Chondrocyte (in vitro differentiated cells): ENCODE measurements around the gene ELF4. TPM values are rescaled to one million over a fixed set of nuclear protein-coding genes. Genes with fewer than 3 reads are reported as not detected.

Experiments
- DNase-seq: peaks from one replicate; pipeline ENCODE4 v3.0.0; 2021; ENCODE audit warnings: mixed read lengths, low spot score
- H3K27ac Mint-ChIP-seq: one replicate; pipeline ENCODE4 v1.8.0; 2021; ENCODE audit warnings: mild to moderate bottlenecking, moderate library complexity, mixed read lengths; ENCODE audit not compliant: unreplicated experiment
- H3K27me3 Mint-ChIP-seq: 2 replicates; pipeline ENCODE4 v1.8.0; 2021; ENCODE audit warnings: low read depth, mixed read lengths
- H3K36me3 Mint-ChIP-seq: 2 replicates; pipeline ENCODE4 v1.8.0; 2021; ENCODE audit warnings: low read depth, mixed read lengths
- H3K4me1 Mint-ChIP-seq: 2 replicates; pipeline ENCODE4 v1.8.0; 2021; ENCODE audit warnings: low read depth, mild to moderate bottlenecking, mixed read lengths
- H3K4me3 Mint-ChIP-seq: one replicate; pipeline ENCODE4 v1.8.0; 2021; ENCODE audit warnings: mild to moderate bottlenecking, moderate library complexity, mixed read lengths; ENCODE audit not compliant: unreplicated experiment
- H3K9me3 Mint-ChIP-seq: 2 replicates; pipeline ENCODE4 v1.8.0; 2021; ENCODE audit warnings: low read depth, mixed read lengths
- CTCF ChIP-seq: fragments of 200-600 bp; sonication (generic); IDR thresholded peaks from 2 replicates; pipeline ENCODE4 v1.5.0; 2021; ENCODE audit warnings: antibody characterized with exemption, mild to moderate bottlenecking, moderate library complexity
- total RNA-seq: library from RNA; stranded (reverse); gene quantifications from 3 replicates; pipeline ENCODE4 v1.2.1, GENCODE V29; 2021

The ELF4 gene
- total RNA-seq, 1 donor from 2014 or later, result 25.7 TPM

DNA sequence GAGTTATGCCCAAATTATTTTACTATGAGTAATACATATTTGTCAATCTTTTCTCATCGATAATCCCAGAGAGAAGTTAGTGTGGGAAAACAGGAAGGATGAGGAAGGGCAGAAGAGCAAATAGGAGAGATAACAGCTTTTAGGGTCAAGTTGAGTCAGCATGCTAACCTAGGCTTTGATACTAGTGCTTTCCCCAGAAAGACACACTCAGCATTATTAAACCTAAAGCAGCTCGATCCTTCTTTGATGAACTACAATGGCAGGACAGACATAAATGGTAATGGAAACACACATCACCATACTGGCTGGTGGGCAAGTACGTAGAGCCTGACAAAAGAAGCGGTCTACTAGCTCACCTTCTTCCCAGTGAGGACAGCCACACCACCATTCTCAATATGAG lies 34.8 kb upstream of the ELF4 start:
- Mint-ChIP-seq H3K9me3 (peaks cover 6% of the 10 kb centered on the region), H3K4me3 (no peak overlapping the region), H3K27me3 (no peaks in the 10 kb centered on the region), H3K4me1 (peaks cover 5% of the 10 kb centered on the region), H3K36me3 (peaks cover 9% of the 10 kb centered on the region), H3K27ac (no peak overlapping the region)
- TF ChIP-seq CTCF, result no peak
- DNase-seq, result no peak

- no peaks in the 10 kb centered on the region for H3K4me1 Mint-ChIP-seq
- no peak for DNase-seq
Measured at GRCh38 chrX:130144509-130144908, 34.2 kb upstream of the ELF4 start.

DNA sequence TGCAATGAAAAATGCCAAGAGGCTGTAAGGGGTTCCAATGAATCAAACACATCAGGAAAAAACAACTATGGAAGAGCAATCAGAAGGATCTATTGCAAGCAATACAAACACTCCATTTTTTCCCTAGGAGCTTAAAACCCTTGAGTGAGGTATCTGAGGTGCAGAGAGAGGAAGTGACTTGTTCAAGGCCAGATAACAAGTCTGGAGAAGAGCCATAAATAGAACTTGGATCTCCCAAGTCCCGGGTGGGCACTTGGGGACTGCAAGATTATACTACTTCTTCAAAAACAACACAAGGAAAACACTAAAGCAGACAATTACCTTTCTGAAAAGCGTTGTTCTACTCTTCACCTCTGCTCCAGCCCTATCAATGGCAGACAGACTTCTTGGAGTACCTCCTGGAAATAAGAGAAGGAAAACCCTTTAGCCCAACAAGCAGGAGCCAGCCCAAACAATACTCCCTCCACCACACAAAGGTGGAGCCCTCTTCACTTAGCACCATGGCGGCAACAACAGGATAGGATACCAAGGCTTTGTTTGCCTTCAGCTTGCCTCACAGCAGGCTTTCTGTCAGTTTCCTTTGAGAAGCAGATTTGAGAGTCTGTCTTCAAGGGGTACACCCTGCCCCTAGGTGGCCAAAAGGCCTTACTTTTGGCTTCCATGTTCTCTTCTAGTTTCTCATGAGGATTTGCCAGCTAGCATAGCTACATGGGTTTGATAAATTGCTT lies 29.3 kb upstream of the ELF4 start:
- H3K27me3 Mint-ChIP-seq, result no peaks in the 10 kb centered on the region
- H3K36me3 Mint-ChIP-seq, result peaks cover 13% of the 10 kb centered on the region
- peaks cover 3% of the 10 kb centered on the region for H3K9me3 Mint-ChIP-seq
- no peaks in the 10 kb centered on the region for H3K4me1 Mint-ChIP-seq
- H3K27ac Mint-ChIP-seq, result no peak overlapping the region
- no peak for DNase-seq
- TF ChIP-seq CTCF, result no peak
- H3K4me3 Mint-ChIP-seq, result no peak overlapping the region

More at GRCh38 chrX:130144509-130144908, 34.2 kb upstream of the ELF4 start:
- Mint-ChIP-seq H3K27ac (no peak overlapping the region), H3K36me3 (peaks cover 11% of the 10 kb centered on the region), H3K9me3 (peaks cover 3% of the 10 kb centered on the region), H3K27me3 (no peaks in the 10 kb centered on the region), H3K4me3 (no peak overlapping the region)
- peak; percentile 18 for TF ChIP-seq CTCF

DNA sequence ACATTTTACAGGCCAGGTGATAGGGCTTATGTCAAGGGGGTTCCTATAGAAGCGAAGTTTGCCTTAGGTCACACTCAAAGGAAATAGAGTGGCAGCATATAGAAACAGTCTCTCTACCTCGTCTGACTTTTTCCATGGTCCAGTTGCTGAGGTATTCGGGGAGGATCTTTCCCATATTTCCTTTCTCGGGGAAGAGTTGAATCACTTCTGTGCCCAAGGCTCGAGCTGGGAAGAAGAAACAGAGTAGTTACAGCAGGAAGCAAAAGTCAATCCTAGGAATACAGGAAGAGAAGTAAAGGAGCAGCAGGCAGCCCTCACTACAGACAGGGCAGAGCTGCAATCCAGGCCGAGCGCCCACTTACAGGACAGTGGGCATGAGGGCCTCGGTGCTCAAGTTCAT lies 26.7 kb upstream of the ELF4 start:
- H3K4me3 Mint-ChIP-seq, result no peak overlapping the region
- no peaks in the 10 kb centered on the region for H3K4me1 Mint-ChIP-seq
- TF ChIP-seq CTCF, result no peak
- H3K9me3 Mint-ChIP-seq, result no peaks in the 10 kb centered on the region
- H3K27me3 Mint-ChIP-seq, result no peaks in the 10 kb centered on the region
- DNase-seq, result no peak
- H3K36me3 Mint-ChIP-seq, result peaks cover 7% of the 10 kb centered on the region
- no peak overlapping the region for H3K27ac Mint-ChIP-seq

DNA sequence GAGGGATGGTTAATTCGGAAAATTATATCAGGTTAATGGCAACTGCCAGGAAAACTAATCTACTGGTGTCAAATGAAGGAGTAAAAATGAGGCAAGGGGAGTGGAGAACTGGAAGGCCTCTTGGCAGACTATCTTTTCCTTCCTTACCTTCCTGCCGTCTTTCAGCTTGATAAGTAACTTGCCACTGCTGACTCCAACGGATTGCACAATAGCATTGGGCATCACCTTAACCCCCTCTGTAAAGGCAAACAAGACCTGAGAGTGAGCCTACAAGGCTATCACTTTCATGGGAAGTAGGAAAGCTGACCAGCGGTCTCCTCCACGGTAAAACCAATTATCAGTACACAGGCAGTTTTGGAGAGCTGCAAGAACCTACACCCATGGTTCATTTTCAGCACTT lies 26.2 kb upstream of the ELF4 start:
- H3K9me3 Mint-ChIP-seq, result no peaks in the 10 kb centered on the region
- peaks cover 7% of the 10 kb centered on the region for H3K36me3 Mint-ChIP-seq
- no peaks in the 10 kb centered on the region for H3K27me3 Mint-ChIP-seq
- TF ChIP-seq CTCF, result no peak
- H3K4me3 Mint-ChIP-seq, result no peak overlapping the region
- no peak for DNase-seq
- no peak overlapping the region for H3K27ac Mint-ChIP-seq
- no peaks in the 10 kb centered on the region for H3K4me1 Mint-ChIP-seq
